Measurements from ENCODE around the gene HOXD13.

DNA sequence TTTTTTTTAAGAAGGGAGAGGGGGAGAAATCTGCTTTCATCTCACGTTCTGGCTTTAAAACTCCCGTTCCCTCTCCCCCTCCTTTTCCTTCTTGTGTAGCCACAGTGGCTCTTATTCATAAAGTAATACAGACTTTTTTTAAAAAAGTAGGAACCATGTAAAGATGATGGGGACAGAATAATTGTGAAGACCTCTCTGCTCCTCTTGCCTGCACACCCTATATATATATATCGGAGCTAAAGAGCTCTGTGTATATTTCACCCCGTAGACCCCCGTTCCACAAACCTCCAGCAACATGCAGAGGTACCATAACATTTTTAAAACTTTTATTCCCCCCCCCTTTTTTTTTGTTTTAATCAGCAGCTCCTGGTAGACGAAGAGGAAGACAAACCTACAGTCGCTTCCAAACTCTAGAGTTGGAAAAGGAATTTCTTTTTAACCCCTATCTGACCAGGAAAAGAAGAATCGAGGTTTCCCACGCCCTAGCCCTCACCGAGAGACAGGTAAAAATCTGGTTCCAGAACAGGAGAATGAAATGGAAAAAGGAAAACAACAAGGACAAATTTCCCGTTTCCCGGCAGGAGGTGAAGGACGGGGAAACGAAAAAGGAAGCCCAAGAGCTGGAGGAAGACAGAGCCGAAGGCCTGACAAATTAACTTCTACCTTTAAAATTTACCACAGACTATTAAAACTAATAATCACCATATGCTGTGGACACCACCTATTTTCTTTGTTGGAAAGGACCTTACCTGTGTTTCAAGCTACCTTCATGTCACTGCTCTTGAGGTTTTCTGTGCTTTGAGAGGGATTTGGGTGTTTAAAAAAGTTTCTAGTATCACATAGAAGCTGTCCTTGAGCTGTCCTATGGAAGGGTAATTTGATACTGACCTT is 38.7 kb downstream of the HOXD13 start:
- TF ChIP-seq, protein P1, sequence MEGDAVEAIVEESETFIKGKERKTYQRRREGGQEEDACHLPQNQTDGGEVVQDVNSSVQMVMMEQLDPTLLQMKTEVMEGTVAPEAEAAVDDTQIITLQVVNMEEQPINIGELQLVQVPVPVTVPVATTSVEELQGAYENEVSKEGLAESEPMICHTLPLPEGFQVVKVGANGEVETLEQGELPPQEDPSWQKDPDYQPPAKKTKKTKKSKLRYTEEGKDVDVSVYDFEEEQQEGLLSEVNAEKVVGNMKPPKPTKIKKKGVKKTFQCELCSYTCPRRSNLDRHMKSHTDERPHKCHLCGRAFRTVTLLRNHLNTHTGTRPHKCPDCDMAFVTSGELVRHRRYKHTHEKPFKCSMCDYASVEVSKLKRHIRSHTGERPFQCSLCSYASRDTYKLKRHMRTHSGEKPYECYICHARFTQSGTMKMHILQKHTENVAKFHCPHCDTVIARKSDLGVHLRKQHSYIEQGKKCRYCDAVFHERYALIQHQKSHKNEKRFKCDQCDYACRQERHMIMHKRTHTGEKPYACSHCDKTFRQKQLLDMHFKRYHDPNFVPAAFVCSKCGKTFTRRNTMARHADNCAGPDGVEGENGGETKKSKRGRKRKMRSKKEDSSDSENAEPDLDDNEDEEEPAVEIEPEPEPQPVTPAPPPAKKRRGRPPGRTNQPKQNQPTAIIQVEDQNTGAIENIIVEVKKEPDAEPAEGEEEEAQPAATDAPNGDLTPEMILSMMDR (IDR thresholded peaks at IDR 0.05; ENCODE audit: low read length) = no peak
- no peak for TF ChIP-seq EZH2 (optimal IDR thresholded peaks at IDR 0.05; ENCODE audit: low read depth, low read length)
- no peak for TF ChIP-seq EZH2phosphoT487 (IDR thresholded peaks at IDR 0.05; ENCODE audit: low read length)

All from MM.1S (cell line).